ENCODE measurements around the gene DCANP1.

- TF ChIP-seq CTCF (IDR thresholded peaks at IDR 0.05) (no peak), ZFX (IDR thresholded peaks at IDR 0.05; ENCODE audit: borderline replicate concordance) (no peak)
Observed at GRCh38 chr5:135425641-135426040, 21.5 kb downstream of the DCANP1 start.

Measured in 22Rv1 (cell line).